Smooth muscle cell (in vitro differentiated cells): ENCODE data around the gene AP1S1. TPM values are rescaled to one million over a fixed set of nuclear protein-coding genes. Genes with fewer than 3 reads are reported as not detected.

Source experiments
- DNase-seq: peaks from one replicate; lab custom pipeline; 2025; ENCODE audit not compliant: unreplicated experiment; lab: John Stamatoyannopoulos, UW
- H2AFZ ChIP-seq: fragments of 200-600 bp; sonication (generic); 2 replicates; pipeline ENCODE4 v1.6.0; 2016; ENCODE audit warnings: antibody characterized with exemption, low read depth, mild to moderate bottlenecking
- H3F3A ChIP-seq: fragments of 200-600 bp; sonication (generic); 2 replicates; pipeline ENCODE4 v1.6.0; 2017; ENCODE audit warnings: antibody characterized with exemption, low read depth
- H3K27ac ChIP-seq: fragments of 200-600 bp; sonication (generic); 2 replicates; pipeline ENCODE4 v1.5.1; 2016; ENCODE audit warnings: low read depth, mild to moderate bottlenecking
- H3K27me3 ChIP-seq: fragments of 200-600 bp; sonication (generic); 2 replicates; pipeline ENCODE4 v1.6.1; 2016; ENCODE audit warnings: low read depth, mild to moderate bottlenecking
- H3K36me3 ChIP-seq: fragments of 200-600 bp; sonication (generic); 2 replicates; pipeline ENCODE4 v1.5.1; 2016; ENCODE audit warnings: low read depth
- H3K4me1 ChIP-seq: fragments of 200-600 bp; sonication (generic); 2 replicates; pipeline ENCODE4 v1.5.1; 2016; ENCODE audit warnings: low read depth
- H3K4me2 ChIP-seq: fragments of 200-600 bp; sonication (generic); 2 replicates; pipeline ENCODE4 v1.6.0; 2016; ENCODE audit warnings: mild to moderate bottlenecking
- H3K4me3 ChIP-seq: fragments of 200-600 bp; sonication (generic); 2 replicates; pipeline ENCODE4 v1.5.1; 2016; ENCODE audit warnings: mild to moderate bottlenecking
- H3K79me2 ChIP-seq: fragments of 200-600 bp; sonication (generic); 2 replicates; pipeline ENCODE4 v1.6.0; 2016; ENCODE audit warnings: low read depth, mild to moderate bottlenecking
- H3K9ac ChIP-seq: fragments of 200-600 bp; sonication (generic); 2 replicates; pipeline ENCODE4 v1.6.0; 2016; ENCODE audit warnings: low read depth
- H3K9me3 ChIP-seq: fragments of 200-600 bp; sonication (generic); replicated peaks from 2 replicates; pipeline ENCODE4 v1.5.1; 2016; ENCODE audit warnings: low read depth
- H4K20me1 ChIP-seq: fragments of 200-600 bp; sonication (generic); 2 replicates; pipeline ENCODE4 v1.6.0; 2016; ENCODE audit warnings: low read depth
- CTCF ChIP-seq: fragments of 200-600 bp; sonication (generic); IDR thresholded peaks from 2 replicates; pipeline ENCODE4 v1.5.1; 2017; ENCODE audit warnings: borderline replicate concordance, mild to moderate bottlenecking, antibody characterized with exemption; ENCODE audit not compliant: insufficient read depth, poor library complexity, severe bottlenecking
- WGBS: methylation state at CpG from one replicate; pipeline ENCODE4 v1.1.7; 2016; ENCODE audit warnings: low lambda C conversion rate; 5-methylcytosine and 5-hydroxymethylcytosine counted together
- polyA plus RNA-seq: library from polyadenylated mRNA; unstranded; fragments of >200 nt; fragmentation: Nextera tagmentation; extraction: Ambion mirVana; gene quantifications from 2 replicates; pipeline ENCODE4 v1.2.1, GENCODE V29; 2016
- total RNA-seq: library from RNA; depleted of rRNA; stranded (reverse); fragments of >200 nt; gene quantifications from 2 replicates; pipeline ENCODE4 v1.2.3, GENCODE V29; 2014

Gene AP1S1
- total and polyA plus RNA-seq, 2 experiments from 2014 or later, result 44.0 to 104 TPM

GRCh38 chr7:101174322-101174854 is 20.1 kb downstream of the AP1S1 start:
- Histone ChIP-seq H3K27me3 (peaks cover 96% of the 10 kb centered on the region), H3K9ac (no peak overlapping the region), H3K79me2 (no peaks in the 10 kb centered on the region), H3K4me2 (no peak overlapping the region), H3K36me3 (no peaks in the 10 kb centered on the region), H3K4me3 (no peak overlapping the region), H3K9me3 (no peaks in the 10 kb centered on the region), H3K27ac (no peak overlapping the region), H4K20me1 (no peaks in the 10 kb centered on the region), H2AFZ (no peak overlapping the region), H3K4me1 (peaks cover 20% of the 10 kb centered on the region), H3F3A (no peaks in the 10 kb centered on the region)
- no peak for TF ChIP-seq CTCF
- 14% methylated on average over 27 of the region's 28 CpGs for WGBS
- DNase-seq, result no peak

DNA sequence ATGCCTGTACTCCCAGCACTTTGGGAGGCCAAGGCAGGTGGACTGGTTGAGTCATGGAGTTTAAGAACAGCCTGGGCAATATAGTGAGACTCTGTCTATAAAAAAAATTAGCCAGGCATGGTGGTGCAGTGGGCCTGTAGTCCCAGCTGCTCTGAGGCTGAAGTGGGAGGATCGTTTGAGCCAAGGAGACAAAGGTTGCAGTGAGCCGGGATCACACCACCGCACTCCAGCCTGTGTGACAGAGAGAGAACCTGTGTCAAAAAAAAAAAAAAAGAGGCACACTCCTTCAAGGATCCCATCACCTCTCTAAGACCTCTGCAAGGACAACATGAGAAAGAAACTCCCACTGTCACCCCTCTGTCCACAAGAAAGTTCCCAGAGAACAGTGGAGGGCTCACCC is 21.4 kb downstream of the AP1S1 start:
- DNase-seq, result no peak
- Histone ChIP-seq H3K9me3 (no peaks in the 10 kb centered on the region), H3K4me2 (no peak overlapping the region), H3K9ac (no peak overlapping the region), H3K4me3 (no peak overlapping the region), H3K4me1 (peaks cover 24% of the 10 kb centered on the region), H3K27me3 (peaks cover 100% of the 10 kb centered on the region), H3K27ac (no peak overlapping the region), H3K79me2 (no peaks in the 10 kb centered on the region), H2AFZ (no peak overlapping the region), H3F3A (no peaks in the 10 kb centered on the region), H4K20me1 (no peaks in the 10 kb centered on the region), H3K36me3 (no peaks in the 10 kb centered on the region)
- no peak for TF ChIP-seq CTCF
- 57% methylated on average over 3 of the region's 3 CpGs for WGBS

- peaks cover 17% of the 10 kb centered on the region for H3K4me1 ChIP-seq
- no peak for TF ChIP-seq CTCF
- H3K9me3 ChIP-seq, result no peaks in the 10 kb centered on the region
- no peak overlapping the region for H3K9ac ChIP-seq
- H3K27ac ChIP-seq, result no peak overlapping the region
- H3K4me3 ChIP-seq, result no peak overlapping the region
- H3K4me2 ChIP-seq, result no peak overlapping the region
- no peak overlapping the region for H2AFZ ChIP-seq
- H3K79me2 ChIP-seq, result no peaks in the 10 kb centered on the region
- no peaks in the 10 kb centered on the region for H4K20me1 ChIP-seq
- no peak for DNase-seq
- H3K36me3 ChIP-seq, result no peaks in the 10 kb centered on the region
- 85% methylated on average over 2 of the region's 2 CpGs for WGBS
- H3F3A ChIP-seq, result no peaks in the 10 kb centered on the region
- H3K27me3 ChIP-seq, result peaks cover 89% of the 10 kb centered on the region
Measured at GRCh38 chr7:101177644-101178043, 23.4 kb downstream of the AP1S1 start.

- peaks cover 74% of the 10 kb centered on the region for H3K27me3 ChIP-seq
- no peaks in the 10 kb centered on the region for H4K20me1 ChIP-seq
- no peak overlapping the region for H3K9ac ChIP-seq
- H3K9me3 ChIP-seq, result no peaks in the 10 kb centered on the region
- H3K4me3 ChIP-seq, result peak overlapping the region; percentile 21
- H3K79me2 ChIP-seq, result no peaks in the 10 kb centered on the region
- H3K27ac ChIP-seq, result no peak overlapping the region
- no peaks in the 10 kb centered on the region for H3K36me3 ChIP-seq
- H3F3A ChIP-seq, result no peaks in the 10 kb centered on the region
- H3K4me1 ChIP-seq, result peaks cover 5% of the 10 kb centered on the region
- no peak for DNase-seq
- H2AFZ ChIP-seq, result no peak overlapping the region
- TF ChIP-seq CTCF, result no peak
- WGBS, result under 1% methylated on average over 18 of the region's 20 CpGs
- H3K4me2 ChIP-seq, result peak overlapping the region; percentile 59
Measured at GRCh38 chr7:101179117-101179516, 24.8 kb downstream of the AP1S1 start.
